GM12878 (cell line): Measurements from ENCODE around the gene KIF2C. TPM values are rescaled to one million over a fixed set of nuclear protein-coding genes. Genes with fewer than 3 reads are reported as not detected.

Source experiments
- BRCA1 ChIP-seq: IDR thresholded peaks from 2 replicates; pipeline ENCODE4 v1.6.1; 2011; ENCODE audit warnings: low read depth, low read length, improper control_type of control experiment
- CEBPB ChIP-seq, 2 experiments: fragments of 150-350 bp in 1 of 2; IDR thresholded peaks; 2 replicates each; pipeline ENCODE4 v1.6.1; 2012 to 2014; ENCODE audit warnings: low read depth in 2 of 2, low read length in 2 of 2, borderline replicate concordance in 1 of 2, inconsistent platforms in 1 of 2
- ESRRA ChIP-seq: IDR thresholded peaks from 2 replicates; pipeline ENCODE4 v1.6.1; 2012; ENCODE audit warnings: mild to moderate bottlenecking, low read length, improper control_type of control experiment
- IKZF1 ChIP-seq: fragments of 450-650 bp; conservative IDR thresholded peaks from 2 replicates; pipeline ENCODE4 v1.6.1; 2017; ENCODE audit warnings: antibody characterized with exemption, mild to moderate bottlenecking
- IRF4 ChIP-seq: IDR thresholded peaks from 2 replicates; pipeline ENCODE4 v1.6.1; 2011; ENCODE audit warnings: low read depth, low read length
- MTA2 ChIP-seq: fragments of 450-650 bp; IDR thresholded peaks from 2 replicates; pipeline ENCODE4 v1.6.1; 2016; ENCODE audit warnings: low read depth, mild to moderate bottlenecking, moderate library complexity
- NFYB ChIP-seq: IDR thresholded peaks from 2 replicates; pipeline ENCODE4 v1.6.1; 2011; ENCODE audit warnings: low read depth, mild to moderate bottlenecking, low read length, improper control_type of control experiment, moderate library complexity; ENCODE audit not compliant: insufficient read depth
- NKRF ChIP-seq: fragments of 450-650 bp; conservative IDR thresholded peaks from 2 replicates; pipeline ENCODE4 v1.6.1; 2017; ENCODE audit warnings: mild to moderate bottlenecking, moderate library complexity
- PAX5 ChIP-seq: IDR thresholded peaks from 2 replicates; pipeline ENCODE4 v1.6.1; 2011; ENCODE audit warnings: low read depth, low read length, borderline replicate concordance
- PBX3 ChIP-seq: IDR thresholded peaks from 2 replicates; pipeline ENCODE4 v1.6.1; 2011; ENCODE audit warnings: mild to moderate bottlenecking, low read depth, low read length, moderate library complexity; ENCODE audit not compliant: insufficient replicate concordance
- POLR2AphosphoS2 ChIP-seq: IDR thresholded peaks from 2 replicates; pipeline ENCODE4 v1.6.1; 2011; ENCODE audit warnings: low read depth, mild to moderate bottlenecking, low read length, improper control_type of control experiment, moderate library complexity
- RAD21 ChIP-seq: IDR thresholded peaks from 2 replicates; pipeline ENCODE4 v1.6.1; 2011; ENCODE audit warnings: mild to moderate bottlenecking, low read depth, low read length, moderate library complexity; ENCODE audit not compliant: insufficient read depth
- SKIL ChIP-seq: fragments of 450-650 bp; IDR thresholded peaks from 2 replicates; pipeline ENCODE4 v1.6.1; 2017; ENCODE audit warnings: mild to moderate bottlenecking, low read depth, inconsistent platforms; ENCODE audit not compliant: poor library complexity, severe bottlenecking
- SMARCA5 ChIP-seq: fragments of 450-650 bp; IDR thresholded peaks from 2 replicates; pipeline ENCODE4 v1.6.1; 2017; ENCODE audit warnings: mild to moderate bottlenecking
- SREBF1 ChIP-seq: IDR thresholded peaks from 2 replicates; pipeline ENCODE4 v1.6.1; 2012; ENCODE audit warnings: mild to moderate bottlenecking, low read length
- WRNIP1 ChIP-seq: IDR thresholded peaks from 2 replicates; pipeline ENCODE4 v1.6.1; 2011; ENCODE audit warnings: low read depth, low read length, improper control_type of control experiment, borderline replicate concordance
- ZBED1 ChIP-seq: IDR thresholded peaks from 2 replicates; pipeline ENCODE4 v1.6.1; 2016; ENCODE audit warnings: borderline replicate concordance
- ZBTB11 ChIP-seq: fragments of 450-650 bp; formaldehyde crosslinking; IDR thresholded peaks from 2 replicates; pipeline ENCODE4 v1.5.0; 2022; ENCODE audit warnings: mild to moderate bottlenecking, missing genetic modification characterization
- ZNF217 ChIP-seq: fragments of 450-650 bp; IDR thresholded peaks from 2 replicates; pipeline ENCODE4 v1.6.1; 2017; ENCODE audit warnings: antibody characterized with exemption, mild to moderate bottlenecking
- polyA plus RNA-seq, 11 experiments: library from polyadenylated mRNA; depleted of rRNA in 4 of 11; unstranded in 6 of 11; stranded (reverse) in 5 of 11; fragments of >200 nt; fragmentation: Nextera tagmentation in 4 of 11; fragmentation: Illumina TruSeq in 1 of 11; extraction: Ambion mirVana in 4 of 11; extraction: Trizol in 1 of 11; gene quantifications; 1 replicate in 1 of 11; 2 replicates in 10 of 11; pipeline versions ENCODE4 v1.2.1 to v1.2.3, GENCODE V29; 2011 to 2016; ENCODE audit warnings: inconsistent platforms in 2 of 11, missing spikeins in 2 of 11, low read depth in 1 of 11
- total RNA-seq, 4 experiments: library from RNA; depleted of rRNA in 3 of 4; stranded (reverse); fragments of >200 nt in 3 of 4; fragmentation: Illumina TruSeq in 1 of 4; extraction: Trizol in 1 of 4; gene quantifications; 2 replicates each; pipeline versions ENCODE4 v1.2.1 to v1.2.3, GENCODE V29; 2013 to 2021
- TF ChIP-seq, protein P1 (sequence below): fragments of 450-650 bp; IDR thresholded peaks from 2 replicates; pipeline ENCODE4 v1.6.1; 2016; ENCODE audit warnings: mild to moderate bottlenecking

The KIF2C gene
- total and polyA plus RNA-seq, 10 of the 15 experiments (the other 5 are each of a cell fraction or from before 2014, with no cell fraction given): 42.3 to 104 (median 83.8) TPM

- peak; percentile 30; the same call in 1 of the 2 replicates for TF ChIP-seq PAX5
- peak in 1 of 2 experiments; percentile 99; a peak in 2 of 4 replicates for TF ChIP-seq CEBPB (IDR thresholded peaks at IDR 0.05; ENCODE audit: borderline replicate concordance in 1 of 2, low read depth in 2 of 2, low read length in 2 of 2)
- peak; percentile 97; the same call in 1 of the 2 replicates for TF ChIP-seq WRNIP1
- peak; percentile 94 for TF ChIP-seq IKZF1
- peak; percentile 52; the same call in 1 of the 2 replicates for TF ChIP-seq MTA2
- TF ChIP-seq RAD21: peak; percentile 58
- TF ChIP-seq ZBTB11 (CRISPR knock-in tag): peak; percentile 79
- TF ChIP-seq ZBED1: peak; percentile 100
- TF ChIP-seq PBX3: no peak
- no peak for TF ChIP-seq ESRRA
- TF ChIP-seq SKIL: peak; percentile 88
- TF ChIP-seq IRF4: peak; percentile 42; the same call in 1 of the 2 replicates
- TF ChIP-seq BRCA1: no peak
- TF ChIP-seq SMARCA5: no peak
- no peak for TF ChIP-seq NFYB
- peak; percentile 99 for TF ChIP-seq POLR2AphosphoS2
- TF ChIP-seq SREBF1: no peak
- TF ChIP-seq NKRF: peak; percentile 26; the same call in 1 of the 2 replicates
- TF ChIP-seq, protein P1, sequence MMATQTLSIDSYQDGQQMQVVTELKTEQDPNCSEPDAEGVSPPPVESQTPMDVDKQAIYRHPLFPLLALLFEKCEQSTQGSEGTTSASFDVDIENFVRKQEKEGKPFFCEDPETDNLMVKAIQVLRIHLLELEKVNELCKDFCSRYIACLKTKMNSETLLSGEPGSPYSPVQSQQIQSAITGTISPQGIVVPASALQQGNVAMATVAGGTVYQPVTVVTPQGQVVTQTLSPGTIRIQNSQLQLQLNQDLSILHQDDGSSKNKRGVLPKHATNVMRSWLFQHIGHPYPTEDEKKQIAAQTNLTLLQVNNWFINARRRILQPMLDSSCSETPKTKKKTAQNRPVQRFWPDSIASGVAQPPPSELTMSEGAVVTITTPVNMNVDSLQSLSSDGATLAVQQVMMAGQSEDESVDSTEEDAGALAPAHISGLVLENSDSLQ: no peak; the same call in 1 of the 2 replicates
- TF ChIP-seq ZNF217: no peak
Measured at GRCh38 chr1:44730741-44731512, 8.7 kb upstream of the KIF2C start, which contains the start of gene RNU5D-1 (continued).
